ENCODE data around the gene LSG1. TPM values are rescaled to one million over a fixed set of nuclear protein-coding genes. Genes with fewer than 3 reads are reported as not detected.

Gene LSG1
- total and polyA plus RNA-seq, 2 donors from 2014 or later, result 14.8 to 33.3 TPM

- Histone ChIP-seq H3K9me3 (ENCODE audit: control insufficient read depth in 2 of 3, insufficient read depth in 1 of 3, low read length in 3 of 3) (no peaks in the 10 kb centered on the region), H3K9ac (ENCODE audit: low read length in 3 of 3) (no peak overlapping the region), H3K27me3 (ENCODE audit: control insufficient read depth, insufficient read depth, low read length) (no peaks in the 10 kb centered on the region), H3K4me3 (ENCODE audit: low read length in 3 of 3) (no peak overlapping the region), H3K4me1 (ENCODE audit: control insufficient read depth in 2 of 3, insufficient read depth in 2 of 3, low read depth in 1 of 3, low read length in 3 of 3) (no peaks in the 10 kb centered on the region), H3K27ac (ENCODE audit: low read depth in 2 of 2, low read length in 2 of 2) (no peak overlapping the region), H3K36me3 (ENCODE audit: control insufficient read depth in 2 of 3, insufficient read depth in 3 of 3, low read length in 3 of 3) (no peaks in the 10 kb centered on the region)
- FAIRE-seq (no peak), DNase-seq (peak in 2 of 5 donors; percentile 24 to 37)
- intact Hi-C loops (cut with DNase I), result no loop called here
- TF ChIP-seq, protein P1, sequence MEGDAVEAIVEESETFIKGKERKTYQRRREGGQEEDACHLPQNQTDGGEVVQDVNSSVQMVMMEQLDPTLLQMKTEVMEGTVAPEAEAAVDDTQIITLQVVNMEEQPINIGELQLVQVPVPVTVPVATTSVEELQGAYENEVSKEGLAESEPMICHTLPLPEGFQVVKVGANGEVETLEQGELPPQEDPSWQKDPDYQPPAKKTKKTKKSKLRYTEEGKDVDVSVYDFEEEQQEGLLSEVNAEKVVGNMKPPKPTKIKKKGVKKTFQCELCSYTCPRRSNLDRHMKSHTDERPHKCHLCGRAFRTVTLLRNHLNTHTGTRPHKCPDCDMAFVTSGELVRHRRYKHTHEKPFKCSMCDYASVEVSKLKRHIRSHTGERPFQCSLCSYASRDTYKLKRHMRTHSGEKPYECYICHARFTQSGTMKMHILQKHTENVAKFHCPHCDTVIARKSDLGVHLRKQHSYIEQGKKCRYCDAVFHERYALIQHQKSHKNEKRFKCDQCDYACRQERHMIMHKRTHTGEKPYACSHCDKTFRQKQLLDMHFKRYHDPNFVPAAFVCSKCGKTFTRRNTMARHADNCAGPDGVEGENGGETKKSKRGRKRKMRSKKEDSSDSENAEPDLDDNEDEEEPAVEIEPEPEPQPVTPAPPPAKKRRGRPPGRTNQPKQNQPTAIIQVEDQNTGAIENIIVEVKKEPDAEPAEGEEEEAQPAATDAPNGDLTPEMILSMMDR (IDR thresholded peaks at IDR 0.05; ENCODE audit: borderline replicate concordance, extremely low read depth, insufficient read depth), result no peak
Measured at GRCh38 chr3:194624956-194625355, 47.0 kb downstream of the LSG1 start.

DNA sequence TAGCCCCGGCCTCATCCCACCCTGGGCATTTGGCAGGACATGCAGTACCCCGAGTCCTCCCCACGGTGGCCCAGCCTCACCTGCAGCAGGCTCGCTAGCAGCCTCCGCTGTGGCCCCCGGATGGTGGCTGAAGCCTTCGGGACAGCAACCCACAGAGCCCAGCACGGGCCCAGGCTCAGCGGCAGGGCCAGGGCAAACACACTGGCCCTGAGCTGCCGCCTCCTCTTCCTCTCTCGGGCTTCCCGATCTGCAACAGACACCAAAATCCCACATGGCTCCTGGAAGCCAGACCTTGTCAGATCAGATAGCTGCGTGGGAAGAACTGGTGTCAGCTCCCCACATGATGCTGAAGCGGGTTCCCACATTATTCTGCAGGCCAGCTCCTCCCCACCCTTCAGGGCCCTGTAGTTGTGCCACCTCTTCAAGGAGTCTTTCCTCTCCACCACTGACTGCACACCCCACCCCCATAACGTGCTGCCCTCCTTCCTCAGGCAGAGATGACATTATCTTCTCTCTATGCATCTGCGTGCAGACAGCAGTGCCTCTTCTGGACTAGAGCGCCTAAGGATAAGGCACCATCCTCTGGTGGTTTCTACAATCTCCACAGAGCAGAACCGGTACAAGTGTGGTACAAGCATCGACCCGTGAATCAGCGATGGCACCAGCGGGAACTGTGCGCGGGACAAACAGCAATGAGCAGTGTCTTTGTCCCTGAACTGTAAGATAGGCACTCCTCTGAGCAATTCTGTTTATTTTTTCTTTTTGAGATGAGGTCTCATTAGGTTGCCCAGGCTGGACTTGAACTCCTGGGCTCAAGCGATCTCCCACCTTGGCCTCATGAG is 48.3 kb downstream of the LSG1 start:
- no peaks in the 10 kb centered on the region for H3K4me1 ChIP-seq (ENCODE audit: control insufficient read depth in 2 of 3, insufficient read depth in 2 of 3, low read depth in 1 of 3, low read length in 3 of 3)
- no peak overlapping the region for H3K4me3 ChIP-seq (ENCODE audit: low read length in 3 of 3)
- H3K27me3 ChIP-seq (ENCODE audit: control insufficient read depth, insufficient read depth, low read length), result no peaks in the 10 kb centered on the region
- no peaks in the 10 kb centered on the region for H3K36me3 ChIP-seq (ENCODE audit: control insufficient read depth in 2 of 3, insufficient read depth in 3 of 3, low read length in 3 of 3)
- no peaks in the 10 kb centered on the region for H3K9me3 ChIP-seq (ENCODE audit: control insufficient read depth in 2 of 3, insufficient read depth in 1 of 3, low read length in 3 of 3)
- intact Hi-C loops (cut with DNase I), result no loop called here
- H3K27ac ChIP-seq (ENCODE audit: low read depth in 2 of 2, low read length in 2 of 2), result no peak overlapping the region
- FAIRE-seq (no peak), DNase-seq (peak in 2 of 5 donors; percentile 40 to 57)
- H3K9ac ChIP-seq (ENCODE audit: low read length in 3 of 3), result no peak overlapping the region
- TF ChIP-seq, protein P1 (IDR thresholded peaks at IDR 0.05; ENCODE audit: borderline replicate concordance, extremely low read depth, insufficient read depth), result no peak

GRCh38 chr3:194622621-194623340 is 49.2 kb downstream of the LSG1 start:
- TF ChIP-seq, protein P1 (IDR thresholded peaks at IDR 0.05; ENCODE audit: borderline replicate concordance, extremely low read depth, insufficient read depth), result no peak
- Histone ChIP-seq H3K9me3 (ENCODE audit: control insufficient read depth in 2 of 3, insufficient read depth in 1 of 3, low read length in 3 of 3) (no peaks in the 10 kb centered on the region), H3K9ac (ENCODE audit: low read length in 3 of 3) (no peak overlapping the region), H3K27ac (ENCODE audit: low read depth in 2 of 2, low read length in 2 of 2) (no peak overlapping the region), H3K4me1 (ENCODE audit: control insufficient read depth in 2 of 3, insufficient read depth in 2 of 3, low read depth in 1 of 3, low read length in 3 of 3) (no peaks in the 10 kb centered on the region), H3K36me3 (ENCODE audit: control insufficient read depth in 2 of 3, insufficient read depth in 3 of 3, low read length in 3 of 3) (no peaks in the 10 kb centered on the region), H3K4me3 (ENCODE audit: low read length in 3 of 3) (no peak overlapping the region), H3K27me3 (ENCODE audit: control insufficient read depth, insufficient read depth, low read length) (no peaks in the 10 kb centered on the region)
- DNase-seq, result peak in 3 of 5 donors; percentile 29 to 56 (median 39)
- FAIRE-seq, result no peak
- intact Hi-C loops (cut with DNase I), result no loop called here

Measured in kidney (tissue), 14 donors.